Measurements from ENCODE around the gene GRM7.

GRM7 gene

DNA sequence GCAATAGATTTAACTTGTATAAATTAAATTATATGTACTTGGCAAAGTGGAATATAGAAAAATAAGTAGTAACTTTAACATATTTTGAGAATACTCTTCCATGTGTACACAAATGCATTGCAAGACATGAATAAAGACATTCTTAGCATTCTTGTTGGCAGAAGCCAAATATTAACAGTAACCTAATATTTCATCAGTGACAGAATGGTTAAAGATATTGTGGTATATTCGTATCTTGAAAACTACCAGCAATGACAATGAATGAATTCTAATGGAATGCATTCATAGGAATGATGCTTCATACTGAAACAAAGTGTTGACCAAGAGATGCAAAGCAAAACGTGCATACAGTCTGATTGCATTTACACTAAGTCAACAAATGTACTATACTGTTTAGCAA lies 524.7 kb downstream of the GRM7 start:
- Histone ChIP-seq H3K9ac (ENCODE audit: low read length) (no peak overlapping the region), H3K9me2 (replicated peaks; ENCODE audit: insufficient read depth, low read length) (no peaks in the 10 kb centered on the region), H3K36me3 (replicated peaks; ENCODE audit: insufficient read depth, low read length) (no peaks in the 10 kb centered on the region), H3F3A (ENCODE audit: insufficient read depth, low read length) (no peaks in the 10 kb centered on the region), H3K27me3 (replicated peaks; ENCODE audit: insufficient read depth, low read length) (no peaks in the 10 kb centered on the region), H4K20me1 (ENCODE audit: insufficient read depth, low read length) (no peaks in the 10 kb centered on the region), H3K4me1 (ENCODE audit: low read length) (no peaks in the 10 kb centered on the region), H3K79me2 (ENCODE audit: low read length) (no peaks in the 10 kb centered on the region), H3K27ac (ENCODE audit: low read length) (no peak overlapping the region), H3K4me3 (ENCODE audit: low read length) (no peak overlapping the region), H2AFZ (ENCODE audit: low read length) (no peak overlapping the region), H3K4me2 (ENCODE audit: low read depth, low read length) (no peak overlapping the region), H3K9me3 (replicated peaks; ENCODE audit: insufficient read depth, low read length) (no peaks in the 10 kb centered on the region)
- TF ChIP-seq EZH2phosphoT487 (IDR thresholded peaks at IDR 0.05; ENCODE audit: low read length) = no peak
- TF ChIP-seq, protein P1, sequence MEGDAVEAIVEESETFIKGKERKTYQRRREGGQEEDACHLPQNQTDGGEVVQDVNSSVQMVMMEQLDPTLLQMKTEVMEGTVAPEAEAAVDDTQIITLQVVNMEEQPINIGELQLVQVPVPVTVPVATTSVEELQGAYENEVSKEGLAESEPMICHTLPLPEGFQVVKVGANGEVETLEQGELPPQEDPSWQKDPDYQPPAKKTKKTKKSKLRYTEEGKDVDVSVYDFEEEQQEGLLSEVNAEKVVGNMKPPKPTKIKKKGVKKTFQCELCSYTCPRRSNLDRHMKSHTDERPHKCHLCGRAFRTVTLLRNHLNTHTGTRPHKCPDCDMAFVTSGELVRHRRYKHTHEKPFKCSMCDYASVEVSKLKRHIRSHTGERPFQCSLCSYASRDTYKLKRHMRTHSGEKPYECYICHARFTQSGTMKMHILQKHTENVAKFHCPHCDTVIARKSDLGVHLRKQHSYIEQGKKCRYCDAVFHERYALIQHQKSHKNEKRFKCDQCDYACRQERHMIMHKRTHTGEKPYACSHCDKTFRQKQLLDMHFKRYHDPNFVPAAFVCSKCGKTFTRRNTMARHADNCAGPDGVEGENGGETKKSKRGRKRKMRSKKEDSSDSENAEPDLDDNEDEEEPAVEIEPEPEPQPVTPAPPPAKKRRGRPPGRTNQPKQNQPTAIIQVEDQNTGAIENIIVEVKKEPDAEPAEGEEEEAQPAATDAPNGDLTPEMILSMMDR (IDR thresholded peaks at IDR 0.05; ENCODE audit: low read length) = no peak
- no peak for TF ChIP-seq EZH2 (optimal IDR thresholded peaks at IDR 0.05; ENCODE audit: low read depth, low read length)
- DNase-seq = no peak

DNA sequence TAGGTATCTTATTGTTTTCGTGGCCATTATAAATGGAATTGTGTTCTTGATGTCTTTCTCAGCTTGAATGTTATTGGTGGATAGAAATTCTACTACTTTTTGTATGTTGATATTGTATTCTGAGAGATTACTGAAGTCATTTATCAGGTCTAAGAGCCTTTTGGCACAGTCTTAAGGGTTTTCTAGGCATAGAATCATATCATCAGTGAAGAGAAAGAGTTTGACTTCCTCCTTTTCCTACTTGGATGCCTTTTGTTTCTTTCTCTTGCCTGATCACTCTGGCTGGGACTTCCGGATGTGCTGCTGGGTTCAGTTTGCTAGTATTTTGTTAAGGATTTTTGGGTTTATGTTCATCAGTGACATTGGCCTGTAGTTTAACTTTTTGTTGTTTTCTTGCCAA lies 527.1 kb downstream of the GRM7 start:
- Histone ChIP-seq H3K9me2 (replicated peaks; ENCODE audit: insufficient read depth, low read length) (no peaks in the 10 kb centered on the region), H2AFZ (ENCODE audit: low read length) (no peak overlapping the region), H3K27ac (ENCODE audit: low read length) (no peak overlapping the region), H3K36me3 (replicated peaks; ENCODE audit: insufficient read depth, low read length) (no peaks in the 10 kb centered on the region), H3K27me3 (replicated peaks; ENCODE audit: insufficient read depth, low read length) (no peaks in the 10 kb centered on the region), H3F3A (ENCODE audit: insufficient read depth, low read length) (no peaks in the 10 kb centered on the region), H3K9ac (ENCODE audit: low read length) (no peak overlapping the region), H3K79me2 (ENCODE audit: low read length) (no peaks in the 10 kb centered on the region), H4K20me1 (ENCODE audit: insufficient read depth, low read length) (no peaks in the 10 kb centered on the region), H3K4me2 (ENCODE audit: low read depth, low read length) (no peak overlapping the region), H3K4me1 (ENCODE audit: low read length) (no peaks in the 10 kb centered on the region), H3K9me3 (replicated peaks; ENCODE audit: insufficient read depth, low read length) (no peaks in the 10 kb centered on the region), H3K4me3 (ENCODE audit: low read length) (no peak overlapping the region)
- TF ChIP-seq, protein P1 (IDR thresholded peaks at IDR 0.05; ENCODE audit: low read length) = no peak
- TF ChIP-seq EZH2 (optimal IDR thresholded peaks at IDR 0.05; ENCODE audit: low read depth, low read length) (no peak), EZH2phosphoT487 (IDR thresholded peaks at IDR 0.05; ENCODE audit: low read length) (no peak)
- DNase-seq = no peak

DNA sequence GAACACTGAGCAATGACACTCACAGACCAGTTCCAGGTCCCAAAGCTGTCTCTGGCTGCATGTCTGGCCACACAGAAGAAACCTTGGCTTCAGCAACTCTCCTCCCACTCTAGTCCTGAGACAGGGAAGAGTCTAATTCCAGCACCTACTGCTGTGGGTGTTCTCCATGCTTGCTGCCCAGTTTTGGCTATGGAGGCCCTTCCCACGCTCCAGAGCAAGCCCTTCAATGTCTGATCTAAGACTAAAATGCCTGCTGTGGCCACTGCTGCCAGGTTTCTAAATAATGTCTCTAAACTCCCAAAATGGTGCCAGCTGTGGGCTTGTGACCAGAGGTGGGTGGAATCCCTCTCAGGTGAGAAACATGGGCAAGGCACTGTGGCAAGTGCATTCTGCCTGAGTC lies 531.3 kb downstream of the GRM7 start:
- Histone ChIP-seq H3F3A (ENCODE audit: insufficient read depth, low read length) (no peaks in the 10 kb centered on the region), H3K4me2 (ENCODE audit: low read depth, low read length) (no peak overlapping the region), H3K79me2 (ENCODE audit: low read length) (no peaks in the 10 kb centered on the region), H4K20me1 (ENCODE audit: insufficient read depth, low read length) (no peaks in the 10 kb centered on the region), H3K27me3 (replicated peaks; ENCODE audit: insufficient read depth, low read length) (no peaks in the 10 kb centered on the region), H2AFZ (ENCODE audit: low read length) (no peak overlapping the region), H3K9me2 (replicated peaks; ENCODE audit: insufficient read depth, low read length) (no peaks in the 10 kb centered on the region), H3K36me3 (replicated peaks; ENCODE audit: insufficient read depth, low read length) (no peaks in the 10 kb centered on the region), H3K9me3 (replicated peaks; ENCODE audit: insufficient read depth, low read length) (no peaks in the 10 kb centered on the region), H3K4me1 (ENCODE audit: low read length) (peaks cover 4% of the 10 kb centered on the region; the same call in 1 of the 2 replicates), H3K27ac (ENCODE audit: low read length) (no peak overlapping the region), H3K4me3 (ENCODE audit: low read length) (no peak overlapping the region), H3K9ac (ENCODE audit: low read length) (no peak overlapping the region)
- TF ChIP-seq, protein P1 (IDR thresholded peaks at IDR 0.05; ENCODE audit: low read length) = no peak
- no peak for TF ChIP-seq EZH2phosphoT487 (IDR thresholded peaks at IDR 0.05; ENCODE audit: low read length)
- TF ChIP-seq EZH2 (optimal IDR thresholded peaks at IDR 0.05; ENCODE audit: low read depth, low read length) = no peak
- no peak for DNase-seq
